ENCODE measurements around the gene ADCY10. TPM values are rescaled to one million over a fixed set of nuclear protein-coding genes. Genes with fewer than 3 reads are reported as not detected.
A peak's percentile ranks its signal among the peaks of the same experiment; 100 is the strongest.
"Not testable (repeated sequence)": the region's sequence is repeated elsewhere in the genome, so short reads cannot be mapped to it uniquely, and the experiment has no call there.

ADCY10 gene
- total RNA-seq, 1 donor, result under 0.01 TPM

- DNase-seq (ENCODE audit: low read depth in 2 of 3, low spot score in 2 of 3), result no peak
Observed at GRCh38 chr1:167890400-167890799, 23.5 kb downstream of the ADCY10 start.

- not testable (repeated sequence) for DNase-seq (ENCODE audit: low read depth in 2 of 3, low spot score in 2 of 3)
Observed at GRCh38 chr1:167887187-167887586, 26.7 kb downstream of the ADCY10 start.

GRCh38 chr1:167882376-167882775 lies 31.6 kb downstream of the ADCY10 start:
- no peak for DNase-seq (ENCODE audit: low read depth in 2 of 3, low spot score in 2 of 3)

DNA sequence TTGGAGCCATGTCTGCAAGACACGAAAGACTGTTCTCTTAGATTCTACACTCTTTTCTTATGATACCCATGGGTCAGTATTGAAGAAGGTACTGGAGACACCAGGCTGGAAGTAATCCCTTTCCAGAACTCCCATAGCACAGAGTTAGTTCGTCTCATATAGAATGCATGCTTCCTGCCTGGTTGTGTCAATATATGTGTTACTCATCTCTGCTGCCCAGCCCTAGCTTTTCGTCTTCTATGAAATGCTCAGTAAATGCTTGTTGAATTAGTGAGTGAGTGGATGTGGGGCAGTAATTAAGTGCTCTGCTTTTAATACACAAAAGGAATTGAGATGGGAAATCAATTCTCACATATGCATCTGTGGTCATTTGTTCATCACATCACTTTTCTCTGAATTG lies 32.1 kb downstream of the ADCY10 start:
- no peak for DNase-seq (ENCODE audit: low read depth in 2 of 3, low spot score in 2 of 3)

- no peak for DNase-seq (ENCODE audit: low read depth in 2 of 3, low spot score in 2 of 3)
Observed at GRCh38 chr1:167881069-167881468, 32.9 kb downstream of the ADCY10 start.

- DNase-seq (ENCODE audit: low read depth in 2 of 3, low spot score in 2 of 3), result no peak
Observed at GRCh38 chr1:167880580-167881021, 33.3 kb downstream of the ADCY10 start.

GRCh38 chr1:167879508-167879907 lies 34.4 kb downstream of the ADCY10 start:
- peak in 1 of 3 donors; percentile 8 for DNase-seq (ENCODE audit: low read depth in 2 of 3, low spot score in 2 of 3)

GRCh38 chr1:167878372-167879160 lies 35.4 kb downstream of the ADCY10 start:
- peak in 2 of 3 donors; percentile 1 to 6 for DNase-seq (ENCODE audit: low read depth in 2 of 3, low spot score in 2 of 3)

- DNase-seq (ENCODE audit: low read depth in 2 of 3, low spot score in 2 of 3), result no peak
Observed at GRCh38 chr1:167876597-167877175, 37.2 kb downstream of the ADCY10 start.

GRCh38 chr1:167871331-167871730 lies 42.6 kb downstream of the ADCY10 start:
- DNase-seq (ENCODE audit: low read depth in 2 of 3, low spot score in 2 of 3), result no peak

GRCh38 chr1:167869157-167870001 lies 44.6 kb downstream of the ADCY10 start:
- not testable (repeated sequence) for DNase-seq (ENCODE audit: low read depth in 2 of 3, low spot score in 2 of 3)

DNA sequence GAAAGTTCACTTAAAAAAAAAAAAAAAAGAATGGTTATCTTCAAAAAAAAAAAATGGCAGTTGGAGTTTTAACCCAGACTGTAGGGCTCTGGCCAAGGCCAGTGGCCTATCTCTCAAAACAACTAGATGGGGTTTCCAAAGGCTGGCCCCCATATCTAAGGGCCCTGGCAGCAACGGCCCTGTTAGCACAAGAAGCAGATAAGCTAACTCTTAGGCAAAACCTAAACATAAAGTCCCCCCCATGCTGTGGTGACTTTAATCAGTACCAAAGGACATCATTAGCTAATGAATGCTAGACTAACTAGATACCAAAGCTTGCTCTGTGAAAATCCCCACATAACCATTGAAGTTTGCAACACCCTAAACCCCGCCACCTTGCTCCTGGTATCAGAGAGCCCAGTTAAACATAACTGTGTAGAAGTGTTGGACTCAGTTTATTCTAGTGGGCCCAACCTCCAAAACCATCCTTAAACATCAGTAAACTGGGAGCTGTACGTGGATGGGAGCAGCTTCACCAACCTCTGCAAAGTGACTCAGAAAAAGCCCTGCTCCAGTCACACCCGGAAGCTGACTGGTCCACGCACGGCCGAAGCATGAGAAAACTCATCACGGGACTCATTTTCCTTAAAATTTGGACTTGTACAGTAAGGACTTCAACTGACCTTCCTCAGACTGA lies 47.1 kb downstream of the ADCY10 start:
- peak in 1 of 3 donors; percentile 0 for DNase-seq (ENCODE audit: low read depth in 2 of 3, low spot score in 2 of 3)

DNA sequence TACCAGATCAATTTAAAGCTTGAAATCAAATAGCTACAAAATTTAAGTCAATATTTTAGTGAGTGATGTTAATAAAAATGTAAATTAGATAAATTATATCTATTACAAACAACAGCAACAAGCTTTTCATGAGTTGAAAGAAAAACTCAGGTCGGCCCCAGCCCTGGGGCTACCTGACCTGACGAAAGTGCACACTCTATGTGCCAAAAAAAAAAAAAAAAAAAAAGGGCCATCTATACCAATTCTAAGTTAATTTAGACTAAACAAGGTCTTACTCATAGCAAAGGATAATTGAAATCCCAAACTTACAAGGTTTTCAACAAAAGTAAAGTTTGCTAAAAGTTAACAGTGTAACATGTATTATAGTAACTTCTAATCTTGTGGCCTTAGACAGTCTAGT lies 47.6 kb downstream of the ADCY10 start:
- DNase-seq (ENCODE audit: low read depth in 2 of 3, low spot score in 2 of 3), result not testable (repeated sequence)

- not testable (repeated sequence) for DNase-seq (ENCODE audit: low read depth in 2 of 3, low spot score in 2 of 3)
Observed at GRCh38 chr1:167865804-167866308, 48.1 kb downstream of the ADCY10 start.

DNA sequence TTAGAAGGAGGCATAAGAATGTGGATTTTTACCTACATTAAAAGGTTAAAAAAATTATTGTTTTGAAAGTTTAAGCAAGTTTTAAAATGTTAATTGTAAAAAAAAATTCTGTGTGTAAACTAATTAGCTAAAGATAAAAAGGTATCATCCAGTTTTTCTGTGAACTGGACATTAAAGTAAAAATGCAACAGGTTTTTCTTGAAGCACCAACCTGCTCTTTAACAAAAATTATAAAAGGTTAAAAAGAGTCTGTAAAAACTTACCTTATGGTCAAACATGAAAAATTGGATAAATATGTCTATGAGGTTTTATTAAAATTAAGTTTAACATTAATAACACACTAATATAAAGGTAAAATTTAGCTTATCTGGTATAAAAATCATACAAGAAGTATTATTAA lies 48.7 kb downstream of the ADCY10 start:
- not testable (repeated sequence) for DNase-seq (ENCODE audit: low read depth in 2 of 3, low spot score in 2 of 3)

GRCh38 chr1:167864392-167865032 lies 49.4 kb downstream of the ADCY10 start:
- no peak for DNase-seq (ENCODE audit: low read depth in 2 of 3, low spot score in 2 of 3)

GRCh38 chr1:167863921-167864279 lies 50.0 kb downstream of the ADCY10 start:
- no peak for DNase-seq (ENCODE audit: low read depth in 2 of 3, low spot score in 2 of 3)

GRCh38 chr1:167863191-167863920 lies 50.6 kb downstream of the ADCY10 start:
- not testable (repeated sequence) for DNase-seq (ENCODE audit: low read depth in 2 of 3, low spot score in 2 of 3)

DNA sequence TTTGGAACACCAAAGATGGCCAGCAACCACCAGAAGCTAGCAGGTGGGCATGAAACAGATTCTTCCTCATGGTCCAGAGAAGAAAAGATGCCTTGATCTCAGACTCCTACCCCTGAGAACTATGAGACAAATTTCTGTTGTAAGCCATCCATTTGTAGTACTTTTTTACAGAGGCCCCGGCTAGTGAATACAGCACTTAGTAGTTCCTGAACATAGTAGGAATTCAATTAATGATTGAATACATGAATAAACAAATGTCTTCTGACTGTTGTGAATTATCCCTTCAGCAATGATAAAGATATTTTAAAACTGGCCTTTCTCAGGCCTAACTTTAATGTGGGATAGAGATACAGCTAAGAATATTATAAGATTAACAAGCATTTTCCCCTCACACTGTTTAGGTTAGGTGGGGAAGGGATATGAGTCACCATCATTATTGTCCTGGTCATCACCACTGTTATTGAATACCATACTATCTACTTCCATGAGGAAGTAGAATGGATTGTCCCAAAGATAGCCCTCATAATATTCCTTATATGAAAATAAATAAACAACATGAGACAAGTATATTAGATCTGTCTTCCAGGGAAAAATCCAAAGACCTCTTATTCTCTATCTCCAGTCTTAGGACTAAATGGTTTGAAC lies 51.4 kb downstream of the ADCY10 start:
- no peak for DNase-seq (ENCODE audit: low read depth in 2 of 3, low spot score in 2 of 3)
